Limb (tissue), 2 donors: ENCODE measurements around the gene SFTPA2.
"Not testable (repeated sequence)": the region's sequence is repeated elsewhere in the genome, so short reads cannot be mapped to it uniquely, and the experiment has no call there.

Experiments used
- DNase-seq, 2 donors: peaks; one replicate each; pipeline ENCODE4 v3.0.0-alpha.2; 2016; ENCODE audit errors: extremely low spot score in 2 of 2

The SFTPA2 gene

GRCh38 chr10:79511891-79512583, 48.2 kb downstream of the SFTPA2 start, which contains the start of gene EIF5AL1:
Gene EIF5AL1, plus strand, starts transcription at chr10:79512533. Its CDS starts 117 bp downstream, at chr10:79512650.
- not testable (repeated sequence) for DNase-seq

GRCh38 chr10:79509934-79510508, 50.2 kb downstream of the SFTPA2 start:
- not testable (repeated sequence) for DNase-seq

GRCh38 chr10:79509306-79509933, 50.8 kb downstream of the SFTPA2 start:
- DNase-seq: not testable (repeated sequence)

- not testable (repeated sequence) for DNase-seq
Measured at GRCh38 chr10:79508245-79508644, 52.0 kb downstream of the SFTPA2 start.

GRCh38 chr10:79507440-79508167, 52.6 kb downstream of the SFTPA2 start:
- DNase-seq: no peak
